HS-5 (cell line): ENCODE data around the gene MB.
"Not testable (repeated sequence)": the region's sequence is repeated elsewhere in the genome, so short reads cannot be mapped to it uniquely, and the experiment has no call there.

Experiments
- DNase-seq: peaks from one replicate; pipeline ENCODE4 v3.0.0-alpha.2; 2012; ENCODE audit warnings: low read depth

MB gene

GRCh38 chr22:35637254-35637653 lies 20.1 kb upstream of the MB start:
- no peak for DNase-seq

- no peak for DNase-seq
Measured at GRCh38 chr22:35634943-35635540, 17.9 kb upstream of the MB start.

GRCh38 chr22:35634015-35634414 lies 16.9 kb upstream of the MB start:
- DNase-seq = no peak

GRCh38 chr22:35633520-35633919 lies 16.4 kb upstream of the MB start:
- no peak for DNase-seq

GRCh38 chr22:35632935-35633334 lies 15.8 kb upstream of the MB start:
- no peak for DNase-seq

- no peak for DNase-seq
Measured at GRCh38 chr22:35631597-35631996, 14.5 kb upstream of the MB start.

- no peak for DNase-seq
Measured at GRCh38 chr22:35630891-35631290, 13.8 kb upstream of the MB start.

- no peak for DNase-seq
Measured at GRCh38 chr22:35630387-35630793, 13.3 kb upstream of the MB start.

- DNase-seq = peak; percentile 98
Measured at GRCh38 chr22:35629406-35630216, 12.5 kb upstream of the MB start.

GRCh38 chr22:35628732-35629131 lies 11.6 kb upstream of the MB start:
- no peak for DNase-seq

- peak; percentile 92 for DNase-seq
Measured at GRCh38 chr22:35627267-35628041, 10.3 kb upstream of the MB start.

GRCh38 chr22:35625763-35626432 lies 8.8 kb upstream of the MB start:
- DNase-seq = no peak

GRCh38 chr22:35624547-35624946 lies 7.4 kb upstream of the MB start:
- no peak for DNase-seq

- not testable (repeated sequence) for DNase-seq
Measured at GRCh38 chr22:35623885-35624284, 6.8 kb upstream of the MB start.

- DNase-seq = no peak
Measured at GRCh38 chr22:35622191-35622913, 5.2 kb upstream of the MB start.

GRCh38 chr22:35621451-35621850 lies 4.3 kb upstream of the MB start:
- DNase-seq = no peak

GRCh38 chr22:35620624-35621251 lies 3.6 kb upstream of the MB start:
- no peak for DNase-seq

GRCh38 chr22:35619336-35620094 lies 2.4 kb upstream of the MB start:
- DNase-seq = no peak

GRCh38 chr22:35618427-35619223 lies 1.5 kb upstream of the MB start:
- no peak for DNase-seq

- no peak for DNase-seq
Measured at GRCh38 chr22:35616043-35616442, 1.1 kb downstream of the MB start.
